ENCODE data around the gene SLC17A7. TPM values are rescaled to one million over a fixed set of nuclear protein-coding genes. Genes with fewer than 3 reads are reported as not detected.

Gene SLC17A7
- total and polyA plus RNA-seq, 9 of the 15 experiments (the other 6 are each of a cell fraction or from before 2014, with no cell fraction given): 1.1 to 15.7 (median 2.4) TPM

DNA sequence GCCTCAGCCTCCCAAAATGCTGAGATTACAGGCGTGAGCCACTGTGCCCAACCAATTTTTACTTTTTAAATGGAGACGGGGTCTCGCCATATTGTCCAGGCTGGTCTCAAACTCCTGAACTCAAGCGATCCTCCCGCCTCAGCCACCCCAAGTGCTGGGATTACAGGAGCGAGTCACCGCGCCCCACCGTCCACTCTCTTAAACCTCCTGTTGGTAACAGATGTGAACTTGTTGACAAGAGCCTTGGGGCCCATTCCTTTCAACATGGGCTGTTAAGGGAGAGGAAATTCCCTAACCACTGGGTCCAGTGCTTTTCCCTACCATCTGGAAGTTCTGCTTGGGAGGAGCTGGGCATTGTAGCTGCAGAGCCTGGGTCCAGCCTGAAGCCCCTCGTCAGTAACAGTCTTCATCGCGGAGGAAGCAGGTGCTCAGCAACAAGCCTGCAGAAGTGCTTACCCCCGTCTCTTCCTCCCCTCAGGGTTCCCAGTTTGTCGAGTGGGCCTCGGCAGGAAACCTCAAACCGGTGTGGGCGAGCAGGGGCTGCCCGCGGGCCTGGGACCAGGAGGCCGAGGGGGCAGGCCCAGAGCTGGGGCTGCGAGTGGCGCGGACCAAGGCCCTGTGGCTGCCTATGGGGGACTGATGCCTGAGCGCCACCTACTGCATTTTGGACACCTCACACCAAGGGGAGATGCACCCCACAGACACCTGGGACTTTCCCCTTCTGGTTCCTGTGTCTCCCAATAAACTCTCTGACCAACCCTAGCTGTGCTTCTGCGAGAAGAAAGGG lies 28.7 kb upstream of the SLC17A7 start (continued):
- 0 out of 2 replicates have a peak, but pooled peaks have one; percentile 15 for TF ChIP-seq CREM (IDR thresholded peaks at IDR 0.05; ENCODE audit: low read depth)
- 0 out of 2 replicates have a peak, but pooled peaks have one; percentile 61 for TF ChIP-seq PTBP1 (IDR thresholded peaks at IDR 0.05; ENCODE audit: low read depth, low read length)
- peak; percentile 94 for TF ChIP-seq RBM25 (IDR thresholded peaks at IDR 0.05; ENCODE audit: low read depth, low read length, severe bottlenecking)
- TF ChIP-seq, protein P1, sequence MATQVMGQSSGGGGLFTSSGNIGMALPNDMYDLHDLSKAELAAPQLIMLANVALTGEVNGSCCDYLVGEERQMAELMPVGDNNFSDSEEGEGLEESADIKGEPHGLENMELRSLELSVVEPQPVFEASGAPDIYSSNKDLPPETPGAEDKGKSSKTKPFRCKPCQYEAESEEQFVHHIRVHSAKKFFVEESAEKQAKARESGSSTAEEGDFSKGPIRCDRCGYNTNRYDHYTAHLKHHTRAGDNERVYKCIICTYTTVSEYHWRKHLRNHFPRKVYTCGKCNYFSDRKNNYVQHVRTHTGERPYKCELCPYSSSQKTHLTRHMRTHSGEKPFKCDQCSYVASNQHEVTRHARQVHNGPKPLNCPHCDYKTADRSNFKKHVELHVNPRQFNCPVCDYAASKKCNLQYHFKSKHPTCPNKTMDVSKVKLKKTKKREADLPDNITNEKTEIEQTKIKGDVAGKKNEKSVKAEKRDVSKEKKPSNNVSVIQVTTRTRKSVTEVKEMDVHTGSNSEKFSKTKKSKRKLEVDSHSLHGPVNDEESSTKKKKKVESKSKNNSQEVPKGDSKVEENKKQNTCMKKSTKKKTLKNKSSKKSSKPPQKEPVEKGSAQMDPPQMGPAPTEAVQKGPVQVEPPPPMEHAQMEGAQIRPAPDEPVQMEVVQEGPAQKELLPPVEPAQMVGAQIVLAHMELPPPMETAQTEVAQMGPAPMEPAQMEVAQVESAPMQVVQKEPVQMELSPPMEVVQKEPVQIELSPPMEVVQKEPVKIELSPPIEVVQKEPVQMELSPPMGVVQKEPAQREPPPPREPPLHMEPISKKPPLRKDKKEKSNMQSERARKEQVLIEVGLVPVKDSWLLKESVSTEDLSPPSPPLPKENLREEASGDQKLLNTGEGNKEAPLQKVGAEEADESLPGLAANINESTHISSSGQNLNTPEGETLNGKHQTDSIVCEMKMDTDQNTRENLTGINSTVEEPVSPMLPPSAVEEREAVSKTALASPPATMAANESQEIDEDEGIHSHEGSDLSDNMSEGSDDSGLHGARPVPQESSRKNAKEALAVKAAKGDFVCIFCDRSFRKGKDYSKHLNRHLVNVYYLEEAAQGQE (IDR thresholded peaks at IDR 0.05; ENCODE audit: borderline replicate concordance): peak; percentile 36; the same call in 1 of the 2 replicates
- TF ChIP-seq, protein P1 (CRISPR knock-in tag; IDR thresholded peaks at IDR 0.05; ENCODE audit: low read depth): no peak
- TF ChIP-seq ZNF232 (CRISPR knock-in tag; IDR thresholded peaks at IDR 0.05): no peak
- TF ChIP-seq TCFL5 (CRISPR knock-in tag; conservative IDR thresholded peaks at IDR 0.05): no peak
- TF ChIP-seq, protein P2, sequence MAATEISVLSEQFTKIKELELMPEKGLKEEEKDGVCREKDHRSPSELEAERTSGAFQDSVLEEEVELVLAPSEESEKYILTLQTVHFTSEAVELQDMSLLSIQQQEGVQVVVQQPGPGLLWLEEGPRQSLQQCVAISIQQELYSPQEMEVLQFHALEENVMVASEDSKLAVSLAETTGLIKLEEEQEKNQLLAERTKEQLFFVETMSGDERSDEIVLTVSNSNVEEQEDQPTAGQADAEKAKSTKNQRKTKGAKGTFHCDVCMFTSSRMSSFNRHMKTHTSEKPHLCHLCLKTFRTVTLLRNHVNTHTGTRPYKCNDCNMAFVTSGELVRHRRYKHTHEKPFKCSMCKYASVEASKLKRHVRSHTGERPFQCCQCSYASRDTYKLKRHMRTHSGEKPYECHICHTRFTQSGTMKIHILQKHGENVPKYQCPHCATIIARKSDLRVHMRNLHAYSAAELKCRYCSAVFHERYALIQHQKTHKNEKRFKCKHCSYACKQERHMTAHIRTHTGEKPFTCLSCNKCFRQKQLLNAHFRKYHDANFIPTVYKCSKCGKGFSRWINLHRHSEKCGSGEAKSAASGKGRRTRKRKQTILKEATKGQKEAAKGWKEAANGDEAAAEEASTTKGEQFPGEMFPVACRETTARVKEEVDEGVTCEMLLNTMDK (IDR thresholded peaks at IDR 0.05; ENCODE audit: borderline replicate concordance, insufficient read depth, low read depth, low read length, poor library complexity, severe bottlenecking): peak; percentile 2
- TF ChIP-seq POLR2AphosphoS5 (IDR thresholded peaks at IDR 0.05; ENCODE audit: control insufficient read depth, insufficient read depth, low read depth, low read length): 0 out of 2 replicates have a peak, but pooled peaks have one; percentile 8
- TF ChIP-seq, protein P3, sequence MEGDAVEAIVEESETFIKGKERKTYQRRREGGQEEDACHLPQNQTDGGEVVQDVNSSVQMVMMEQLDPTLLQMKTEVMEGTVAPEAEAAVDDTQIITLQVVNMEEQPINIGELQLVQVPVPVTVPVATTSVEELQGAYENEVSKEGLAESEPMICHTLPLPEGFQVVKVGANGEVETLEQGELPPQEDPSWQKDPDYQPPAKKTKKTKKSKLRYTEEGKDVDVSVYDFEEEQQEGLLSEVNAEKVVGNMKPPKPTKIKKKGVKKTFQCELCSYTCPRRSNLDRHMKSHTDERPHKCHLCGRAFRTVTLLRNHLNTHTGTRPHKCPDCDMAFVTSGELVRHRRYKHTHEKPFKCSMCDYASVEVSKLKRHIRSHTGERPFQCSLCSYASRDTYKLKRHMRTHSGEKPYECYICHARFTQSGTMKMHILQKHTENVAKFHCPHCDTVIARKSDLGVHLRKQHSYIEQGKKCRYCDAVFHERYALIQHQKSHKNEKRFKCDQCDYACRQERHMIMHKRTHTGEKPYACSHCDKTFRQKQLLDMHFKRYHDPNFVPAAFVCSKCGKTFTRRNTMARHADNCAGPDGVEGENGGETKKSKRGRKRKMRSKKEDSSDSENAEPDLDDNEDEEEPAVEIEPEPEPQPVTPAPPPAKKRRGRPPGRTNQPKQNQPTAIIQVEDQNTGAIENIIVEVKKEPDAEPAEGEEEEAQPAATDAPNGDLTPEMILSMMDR (IDR thresholded peaks at IDR 0.05 in 2 of 3, conservative IDR thresholded peaks at IDR 0.05 in 1 of 3; ENCODE audit: insufficient read depth in 2 of 3, low read depth in 1 of 3, low read length in 3 of 3): peak; percentile 60 to 69 (median 61)
- TF ChIP-seq RAD21 (CRISPR knock-in tag; conservative IDR thresholded peaks at IDR 0.05 in 1 of 2, IDR thresholded peaks at IDR 0.05 in 1 of 2): peak in 1 of 2 experiments; percentile 66; a peak in 2 of 4 replicates
- peak in 1 of 2 experiments; percentile 37; a peak in 1 of 4 replicates for TF ChIP-seq FOXA3 (CRISPR knock-in tag; conservative IDR thresholded peaks at IDR 0.05 in 1 of 2, IDR thresholded peaks at IDR 0.05 in 1 of 2)
- TF ChIP-seq SMARCE1 (IDR thresholded peaks at IDR 0.05): no peak
- TF ChIP-seq ZNF764 (CRISPR knock-in tag; IDR thresholded peaks at IDR 0.05; ENCODE audit: low read depth): no peak
